Stimulated activated CD8-positive, alpha-beta memory T cell treated with anti-CD3 and anti-CD28 coated beads, Interleukin-4, amount 100 ng/mL, for 24 hours (primary cell): ENCODE measurements around the gene AQP12A.
"Not testable (repeated sequence)": the region's sequence is repeated elsewhere in the genome, so short reads cannot be mapped to it uniquely, and the experiment has no call there.

ENCODE experiments used
- DNase-seq: peaks from one replicate; pipeline ENCODE4 v3.0.0-alpha.2; 2020; ENCODE audit warnings: low read depth

Gene AQP12A

DNA sequence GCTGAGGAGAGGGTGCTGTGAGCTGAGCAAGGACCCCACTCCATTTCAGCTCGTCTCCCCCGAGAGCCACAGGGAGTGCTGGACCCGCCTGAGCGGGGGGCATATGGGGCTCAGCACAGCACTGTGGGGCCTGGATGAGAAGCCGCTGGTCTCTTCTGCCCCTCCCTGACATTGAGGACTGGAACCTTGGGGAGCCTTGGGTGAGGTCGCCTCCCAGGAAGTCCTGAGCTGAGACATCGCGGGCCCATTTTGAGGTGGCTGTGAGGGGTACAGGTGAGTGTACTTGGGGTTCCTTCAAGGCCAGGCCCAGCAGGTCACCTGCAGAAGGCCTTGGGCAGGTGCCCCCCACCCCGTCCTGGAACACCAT lies 3.1 kb upstream of the AQP12A start:
- DNase-seq = no peak

DNA sequence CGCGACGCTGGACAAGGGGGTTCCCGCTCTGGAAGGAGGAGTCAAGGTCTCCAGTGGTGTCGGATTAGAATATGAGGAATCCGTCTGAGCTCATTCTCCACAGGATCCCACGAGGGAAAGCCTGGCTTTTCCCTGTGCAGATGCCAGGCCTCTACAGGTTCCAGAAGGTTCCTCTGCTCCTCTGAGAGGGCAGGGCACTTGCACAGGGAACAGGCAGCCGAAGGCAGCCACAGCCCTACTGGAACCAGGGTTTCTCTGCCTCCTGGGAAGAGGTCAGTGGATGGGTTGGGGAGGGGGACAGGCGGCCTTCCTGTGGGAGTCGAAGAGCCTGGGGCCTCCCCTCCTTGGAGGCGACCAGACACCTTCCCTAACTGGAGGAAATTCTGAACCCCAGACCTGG lies 1.7 kb upstream of the AQP12A start:
- no peak for DNase-seq

DNA sequence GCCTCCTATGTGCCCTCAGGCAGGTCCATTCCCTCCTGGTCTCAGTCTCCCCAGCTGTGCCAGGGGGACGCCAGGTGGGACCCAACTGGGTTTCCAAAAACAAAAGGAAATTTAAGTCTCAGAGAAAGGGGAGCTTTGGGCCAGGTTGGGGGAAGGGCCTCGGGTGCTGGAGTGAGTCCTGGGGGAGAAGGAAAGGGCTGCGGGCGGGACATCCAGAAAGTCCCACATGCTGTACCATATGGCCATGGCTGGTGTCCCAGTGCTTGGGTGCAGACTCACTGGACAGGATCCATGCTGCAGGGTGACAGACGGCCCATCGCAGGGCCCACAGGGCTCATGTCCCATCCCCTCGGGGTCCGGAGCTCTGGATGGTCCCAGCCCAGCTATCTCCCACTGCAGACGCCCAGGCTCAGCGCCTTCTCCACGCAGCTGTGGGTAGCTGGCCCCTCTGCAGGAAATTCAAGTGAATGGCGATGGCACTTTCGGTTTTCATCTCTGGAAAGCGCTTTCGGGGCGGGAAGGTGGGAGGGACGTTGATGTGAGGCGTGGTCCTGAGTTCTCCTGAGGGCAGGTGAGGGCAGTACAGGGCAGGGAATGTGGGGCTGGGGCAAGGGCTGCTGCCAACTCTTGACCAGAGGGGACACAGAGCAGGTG lies 1.1 kb upstream of the AQP12A start:
- not testable (repeated sequence) for DNase-seq

DNA sequence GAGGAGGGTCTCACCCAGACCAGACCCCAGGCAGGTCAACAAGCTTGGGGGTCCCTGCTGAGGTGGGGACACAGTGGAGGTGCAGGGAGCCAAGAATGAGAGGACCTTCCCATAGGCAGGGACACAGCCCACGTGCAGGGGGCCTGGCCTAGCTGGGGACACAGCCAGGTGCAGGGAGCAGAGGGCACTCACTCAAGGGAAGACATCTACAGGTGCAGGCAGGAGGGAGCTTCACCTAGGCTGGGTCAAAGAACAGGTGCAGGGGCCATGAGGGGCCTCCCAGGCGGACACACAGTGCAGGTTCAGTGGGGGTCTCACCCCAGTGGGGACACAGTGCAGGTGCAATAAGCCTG lies 615 bp upstream of the AQP12A start:
- DNase-seq = not testable (repeated sequence)

DNA sequence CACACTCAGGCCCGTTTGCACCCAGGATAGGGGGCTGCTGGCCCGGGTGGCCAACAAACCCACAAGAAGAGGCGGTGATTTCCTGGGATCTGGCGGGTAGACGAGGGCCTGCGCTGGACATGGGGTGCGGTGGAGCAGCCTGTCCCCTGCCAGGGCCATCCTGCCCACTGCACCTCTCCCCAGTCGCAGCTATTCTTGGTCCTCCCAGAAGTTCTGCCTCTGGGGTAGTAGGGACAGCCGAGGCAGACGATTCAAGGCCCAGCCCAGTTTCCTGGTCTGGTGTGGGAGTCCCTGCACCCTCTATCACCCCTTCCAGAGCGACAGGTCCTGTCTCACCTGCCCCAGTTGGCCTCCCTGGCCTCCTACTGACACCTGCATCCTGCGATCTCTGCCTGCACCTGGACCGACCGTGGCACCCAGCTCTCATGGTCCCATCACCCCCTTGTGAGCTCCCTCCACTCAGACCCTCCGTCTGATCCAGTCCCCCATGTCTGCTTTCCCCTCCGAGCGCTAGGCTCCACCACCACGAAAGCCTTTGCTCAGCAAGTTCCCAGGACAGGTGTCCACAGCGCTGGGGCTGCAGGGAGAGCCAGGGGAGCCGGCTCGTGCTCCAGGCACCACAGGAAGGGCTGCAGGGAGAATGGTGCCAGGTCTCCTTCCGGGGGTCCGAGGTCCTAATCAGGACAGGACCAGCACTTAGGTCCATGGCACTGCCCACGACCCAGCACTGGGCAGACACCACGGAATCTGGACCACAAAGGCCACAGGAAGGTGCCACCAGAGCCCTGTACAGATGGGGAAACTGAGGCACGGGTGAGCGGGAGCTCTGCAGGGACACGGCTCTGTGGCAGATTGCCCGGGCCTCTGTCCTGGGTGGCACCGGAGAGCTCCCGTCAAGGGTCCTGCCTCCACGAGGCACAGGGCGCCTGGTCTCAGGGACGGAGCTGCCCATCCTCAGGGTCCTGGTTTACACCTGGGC lies 1.2 kb downstream of the AQP12A start:
- DNase-seq = not testable (repeated sequence)

DNA sequence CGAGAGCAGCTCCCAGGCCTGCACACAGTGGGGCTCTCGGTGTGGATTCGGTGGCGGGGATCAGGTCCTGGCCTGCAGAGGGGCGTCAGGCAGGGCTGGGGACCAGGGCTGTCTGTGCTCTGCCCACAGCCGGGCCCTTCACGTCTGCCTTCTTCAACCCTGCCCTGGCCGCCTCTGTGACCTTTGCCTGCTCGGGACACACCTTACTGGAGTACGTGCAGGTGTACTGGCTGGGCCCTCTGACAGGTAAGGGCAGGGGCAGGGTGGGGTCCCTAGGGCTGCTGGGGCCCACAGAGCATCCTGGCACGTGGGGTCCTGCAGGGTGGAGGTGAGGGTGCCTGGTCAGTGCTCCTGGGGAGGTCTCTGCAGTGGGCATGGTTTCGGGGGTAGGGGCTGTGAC lies 2.6 kb downstream of the AQP12A start:
- not testable (repeated sequence) for DNase-seq

DNA sequence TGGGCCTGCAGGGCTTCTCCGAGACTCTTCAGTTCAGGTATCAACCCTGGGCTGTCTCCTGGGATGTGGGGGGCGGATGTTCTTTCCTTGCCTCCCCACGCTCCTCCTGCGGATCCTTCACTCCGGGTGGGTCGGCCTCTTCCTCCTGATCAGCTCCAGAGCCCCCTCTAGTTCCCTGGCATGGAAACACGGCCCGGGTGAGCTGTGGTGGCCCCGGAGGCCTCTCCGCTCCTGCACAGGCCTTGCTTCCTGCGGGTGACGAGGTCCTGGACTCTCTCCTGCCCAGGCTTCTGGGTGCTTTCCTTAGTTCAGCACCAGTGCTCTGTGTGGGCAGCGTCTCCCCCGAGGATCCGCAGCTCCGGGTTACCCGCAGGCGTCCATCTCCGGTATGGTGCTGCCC lies 3.9 kb downstream of the AQP12A start:
- DNase-seq = not testable (repeated sequence)

DNA sequence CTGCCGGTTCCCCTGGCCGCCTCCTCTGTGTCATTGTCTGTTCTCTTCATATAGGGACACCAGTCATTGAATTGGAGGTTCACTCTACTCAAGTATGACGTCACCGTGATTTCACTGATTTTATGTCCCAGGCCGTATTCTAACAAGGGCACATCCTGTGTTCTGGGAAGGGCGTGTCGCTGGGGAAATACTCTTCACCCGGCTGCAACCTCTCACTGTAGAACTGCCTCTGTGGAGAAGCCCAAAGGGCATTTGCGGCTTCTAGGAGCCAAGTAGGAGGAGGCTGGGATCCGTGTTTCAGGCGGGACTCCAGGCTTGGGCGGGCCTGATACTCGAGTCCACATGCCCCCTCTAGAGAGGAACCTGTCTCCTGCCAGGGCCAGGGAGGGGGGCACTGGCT lies 4.8 kb downstream of the AQP12A start:
- not testable (repeated sequence) for DNase-seq

DNA sequence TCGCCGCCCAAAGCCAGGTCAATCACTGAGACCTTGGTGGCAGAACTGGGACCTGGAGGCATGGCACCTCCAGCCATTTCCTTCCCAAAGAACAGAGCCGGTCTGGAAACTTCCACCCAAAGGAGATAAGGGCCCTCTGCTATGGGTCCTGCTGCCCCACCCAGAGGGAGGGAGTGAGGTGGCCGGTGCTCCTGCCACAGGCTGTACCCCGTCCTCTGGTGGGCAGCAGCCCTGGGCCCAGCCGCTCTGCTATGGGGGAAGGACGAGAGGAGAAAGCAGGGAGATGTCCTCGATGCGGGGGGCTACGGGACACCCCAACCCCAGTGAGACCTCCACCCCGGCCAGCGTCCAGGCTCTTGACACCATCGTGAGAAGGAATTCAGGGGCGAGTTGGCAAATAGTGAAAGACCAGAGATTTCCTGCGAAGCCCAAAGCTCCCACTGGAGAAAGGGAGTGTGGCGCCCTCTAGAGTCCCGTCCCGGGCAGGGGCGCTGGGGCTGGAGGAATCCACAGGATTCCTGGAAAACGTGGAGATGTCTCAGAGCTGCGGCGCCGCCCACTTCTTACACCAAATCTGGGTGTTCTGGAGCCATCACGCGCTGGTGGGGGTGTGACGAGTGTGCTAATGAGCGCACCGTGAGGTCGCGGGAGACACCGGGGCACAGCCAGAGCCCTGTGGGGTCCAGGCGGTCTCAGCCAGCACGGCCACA lies 7.3 kb downstream of the AQP12A start:
- not testable (repeated sequence) for DNase-seq

DNA sequence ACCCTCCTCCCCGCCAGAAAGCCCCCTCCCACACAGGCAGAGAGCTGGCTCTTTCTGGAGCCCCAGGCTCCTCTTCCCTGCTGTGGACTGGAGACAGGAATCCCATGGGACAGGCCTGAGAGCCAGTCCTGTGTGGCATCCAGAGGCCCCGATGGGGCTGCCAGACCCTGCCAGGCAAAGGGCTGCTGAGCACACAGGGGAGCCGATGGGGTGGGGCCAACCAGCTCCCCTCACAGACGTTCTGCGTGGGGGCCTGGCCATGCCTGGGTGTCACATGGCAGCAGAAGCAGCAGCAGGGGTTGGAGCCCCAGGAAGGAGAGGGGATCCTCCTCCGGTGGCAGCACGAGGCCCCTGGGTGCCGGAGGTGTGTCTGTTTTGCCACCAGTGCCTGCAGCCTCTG lies 8.2 kb downstream of the AQP12A start:
- DNase-seq = not testable (repeated sequence)

DNA sequence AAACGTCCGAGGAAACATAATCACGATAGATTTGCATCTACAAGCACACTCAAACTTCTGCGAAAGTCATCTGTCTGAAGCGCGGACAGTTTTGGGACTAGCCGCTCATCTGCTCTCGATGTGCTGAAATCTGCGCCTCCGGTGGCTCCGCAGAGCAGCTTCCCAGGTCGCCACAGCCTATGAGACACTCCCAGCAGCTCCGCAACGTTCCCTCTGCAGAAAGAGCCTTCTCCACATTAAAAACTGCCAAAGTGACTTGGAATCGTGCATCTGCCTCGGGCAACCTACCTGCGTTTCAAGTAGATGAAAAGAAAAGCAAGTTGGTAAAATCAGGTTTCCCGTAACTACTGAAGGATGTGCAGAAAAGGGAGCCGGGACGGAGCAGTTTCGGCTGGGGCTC lies 8.9 kb downstream of the AQP12A start:
- DNase-seq = not testable (repeated sequence)

DNA sequence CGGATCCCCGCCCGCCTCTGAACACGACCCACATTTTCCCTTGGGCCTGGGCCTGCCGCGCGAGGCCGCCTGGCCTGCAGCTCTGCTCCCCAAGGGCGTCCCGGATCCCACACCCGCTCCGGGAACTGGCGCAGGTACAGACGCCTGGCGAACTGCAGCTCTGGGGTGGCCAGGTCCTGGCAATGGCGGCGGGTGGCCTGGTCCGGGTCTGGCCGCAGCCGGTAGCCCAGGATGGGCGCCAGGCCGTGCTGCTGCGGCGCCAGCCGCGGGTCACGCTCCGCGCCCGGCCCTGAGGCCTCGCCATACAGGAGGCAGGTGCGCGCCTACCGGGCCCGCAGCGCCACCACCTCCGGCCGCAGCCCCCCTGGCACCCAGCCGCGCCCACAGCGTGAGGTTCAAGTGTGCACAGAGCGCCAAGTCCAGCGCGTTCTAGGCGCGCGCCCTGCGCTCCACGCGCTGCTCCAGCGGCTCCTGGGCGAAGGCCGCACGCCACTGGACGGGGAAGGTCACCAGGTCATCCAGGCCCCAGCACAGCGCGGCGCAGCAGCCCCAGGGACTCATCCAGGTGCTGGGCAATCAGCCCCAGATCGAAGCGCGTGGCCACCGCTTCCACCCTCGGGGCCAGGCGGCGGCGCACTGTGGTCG lies 9.5 kb downstream of the AQP12A start:
- no peak for DNase-seq

DNA sequence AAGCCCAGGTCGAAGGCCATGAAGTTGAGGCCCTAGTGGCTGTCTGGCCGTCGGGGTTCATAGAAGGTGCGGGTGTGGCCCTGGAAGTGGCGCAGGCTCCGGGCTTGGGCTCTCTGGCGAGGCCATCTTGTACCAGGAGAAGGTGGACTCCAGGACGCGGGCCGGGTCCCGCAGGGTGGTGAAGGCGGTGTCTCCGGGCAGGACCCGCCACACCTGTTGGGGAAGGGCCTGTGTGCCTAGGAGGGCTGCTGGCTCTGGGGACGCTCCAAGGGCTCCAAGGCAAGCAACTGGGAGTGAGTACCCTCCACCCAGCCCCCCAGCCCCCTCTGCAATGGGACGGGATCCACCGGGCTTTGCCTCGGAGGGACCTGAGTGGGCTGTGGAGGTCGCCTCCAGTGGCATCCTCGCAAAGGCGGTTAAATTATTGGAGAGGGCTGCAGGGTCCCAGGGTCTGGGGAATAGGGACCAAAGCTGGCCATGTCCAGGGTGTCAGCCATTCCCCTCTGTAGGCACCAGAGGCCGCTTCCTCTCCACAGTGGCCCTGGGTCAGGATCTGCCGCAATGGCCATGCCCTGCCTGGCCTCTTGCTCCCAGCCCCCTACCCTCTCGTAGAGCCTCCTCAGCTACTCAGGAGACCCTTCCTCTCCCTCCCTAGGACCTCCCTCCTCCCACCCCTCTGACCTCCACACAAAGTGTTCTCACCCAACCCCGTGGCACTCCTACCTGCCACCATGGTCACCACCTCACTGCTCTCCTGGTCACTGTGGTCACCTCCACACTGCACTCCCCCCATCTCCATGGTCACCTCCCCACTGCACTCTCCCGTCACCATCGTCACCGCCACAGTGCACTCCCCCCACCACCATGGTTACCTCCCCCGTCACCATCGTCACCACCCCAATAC lies 10.3 kb downstream of the AQP12A start:
- no peak for DNase-seq

DNA sequence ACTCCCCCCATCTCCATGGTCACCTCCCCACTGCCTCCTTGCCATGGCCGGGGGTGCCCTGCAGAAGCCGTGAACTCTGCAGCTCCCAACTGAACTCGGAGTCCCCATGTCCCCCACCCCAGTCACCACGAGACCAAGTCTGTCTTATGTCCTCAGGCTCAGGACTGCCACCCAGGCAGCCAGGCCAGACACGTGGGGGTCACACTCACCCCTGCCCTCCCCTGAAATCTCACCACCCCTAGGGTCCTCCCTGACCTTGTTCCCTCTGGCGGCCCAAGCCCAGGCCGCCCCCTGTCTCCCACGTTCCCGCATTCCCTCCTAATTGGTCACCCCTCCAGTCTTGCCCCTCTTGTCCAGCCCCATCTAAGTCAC lies 11.0 kb downstream of the AQP12A start:
- DNase-seq = no peak

DNA sequence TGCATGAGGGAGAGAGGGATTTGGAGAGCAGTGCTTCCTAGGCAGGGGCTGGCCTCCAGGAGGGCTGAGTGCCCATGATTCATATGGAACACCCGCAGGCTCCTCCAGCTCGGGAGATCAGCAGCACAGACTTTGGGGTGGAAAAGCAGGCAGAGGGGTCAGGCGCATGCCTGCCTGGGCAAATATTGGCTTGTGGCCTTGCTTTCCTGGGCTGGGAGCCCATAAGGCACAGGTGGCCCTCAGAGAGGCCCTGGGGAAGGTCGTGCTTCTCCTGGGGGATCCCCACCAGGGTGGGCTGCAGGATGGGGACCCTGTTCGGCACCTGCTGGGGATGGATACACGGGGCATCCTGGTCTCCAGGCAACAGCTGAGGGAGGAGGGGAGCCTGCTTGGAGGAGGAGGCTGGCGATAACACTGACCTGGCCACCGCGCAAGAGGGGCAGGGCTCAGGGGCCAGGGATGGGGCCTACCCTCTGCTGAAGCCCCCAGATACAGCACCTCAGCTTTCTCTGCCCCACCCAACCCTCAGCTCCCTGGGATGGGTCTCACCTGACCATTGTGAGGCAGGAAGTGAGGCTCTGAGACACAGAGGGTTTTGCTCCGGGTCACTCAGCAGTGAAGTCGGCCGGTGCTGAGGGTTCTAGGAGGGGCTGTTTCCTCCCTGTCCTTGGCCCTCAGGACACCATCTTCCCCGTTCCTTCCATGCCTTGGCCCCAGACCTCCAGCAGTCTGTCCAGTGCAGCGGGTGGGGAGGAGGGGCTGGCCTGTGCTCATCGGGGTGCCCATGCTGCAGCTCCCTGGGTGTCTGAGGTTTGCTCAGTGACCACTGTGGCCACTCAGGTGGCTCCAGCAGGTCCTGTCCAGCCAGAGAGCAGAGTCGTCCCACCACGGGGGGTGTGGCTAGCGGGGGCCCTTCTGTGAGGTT lies 12.0 kb downstream of the AQP12A start:
- no peak for DNase-seq

DNA sequence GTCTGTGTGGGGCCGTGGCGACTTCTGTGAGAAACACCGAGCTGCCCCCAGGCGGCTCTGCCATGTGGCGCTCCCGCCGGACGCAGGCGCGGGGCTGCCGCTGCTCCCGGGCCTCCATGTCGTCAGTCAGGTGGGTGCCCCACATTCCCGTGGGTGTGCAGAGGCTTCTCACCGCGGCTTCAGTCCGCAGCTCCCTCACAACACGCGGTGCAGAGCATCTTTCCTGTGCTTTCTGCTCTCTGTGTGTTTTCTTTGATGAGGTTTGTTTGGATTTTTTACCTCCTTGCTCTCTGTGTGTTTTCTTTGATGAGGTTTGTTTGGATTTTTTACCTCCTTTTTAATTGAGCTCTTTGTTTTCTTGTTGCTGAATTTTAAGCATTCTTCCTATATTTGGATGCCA lies 13.0 kb downstream of the AQP12A start:
- peak; percentile 15 for DNase-seq

DNA sequence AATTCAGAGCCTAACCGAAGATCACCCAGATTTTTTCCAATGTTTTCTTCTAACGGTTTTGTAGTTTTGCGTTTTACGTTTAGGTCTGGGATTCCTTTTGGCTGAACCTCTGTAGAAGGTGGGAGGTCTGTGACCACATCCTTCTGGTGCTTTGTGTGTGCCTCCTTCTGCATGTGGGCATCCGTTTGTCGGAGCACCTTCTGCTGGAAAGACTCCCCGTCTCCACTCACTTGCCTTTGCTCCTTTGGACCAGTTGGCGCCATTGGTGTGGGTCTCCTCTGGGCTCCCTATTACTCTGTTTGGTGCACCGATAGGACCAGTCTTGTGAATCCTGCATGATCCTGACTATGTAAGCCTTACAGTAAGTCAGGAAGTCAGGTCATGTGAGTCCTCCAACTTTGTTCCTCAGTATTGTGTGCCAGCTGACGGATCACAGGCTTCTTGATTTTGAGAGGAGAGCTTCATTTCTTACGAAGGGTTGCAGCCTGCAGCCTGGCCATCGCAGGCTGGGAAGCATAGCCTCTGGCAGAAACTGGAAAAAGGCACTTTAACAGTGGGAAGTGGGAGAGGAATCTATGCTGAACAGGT lies 13.6 kb downstream of the AQP12A start:
- DNase-seq = no peak

DNA sequence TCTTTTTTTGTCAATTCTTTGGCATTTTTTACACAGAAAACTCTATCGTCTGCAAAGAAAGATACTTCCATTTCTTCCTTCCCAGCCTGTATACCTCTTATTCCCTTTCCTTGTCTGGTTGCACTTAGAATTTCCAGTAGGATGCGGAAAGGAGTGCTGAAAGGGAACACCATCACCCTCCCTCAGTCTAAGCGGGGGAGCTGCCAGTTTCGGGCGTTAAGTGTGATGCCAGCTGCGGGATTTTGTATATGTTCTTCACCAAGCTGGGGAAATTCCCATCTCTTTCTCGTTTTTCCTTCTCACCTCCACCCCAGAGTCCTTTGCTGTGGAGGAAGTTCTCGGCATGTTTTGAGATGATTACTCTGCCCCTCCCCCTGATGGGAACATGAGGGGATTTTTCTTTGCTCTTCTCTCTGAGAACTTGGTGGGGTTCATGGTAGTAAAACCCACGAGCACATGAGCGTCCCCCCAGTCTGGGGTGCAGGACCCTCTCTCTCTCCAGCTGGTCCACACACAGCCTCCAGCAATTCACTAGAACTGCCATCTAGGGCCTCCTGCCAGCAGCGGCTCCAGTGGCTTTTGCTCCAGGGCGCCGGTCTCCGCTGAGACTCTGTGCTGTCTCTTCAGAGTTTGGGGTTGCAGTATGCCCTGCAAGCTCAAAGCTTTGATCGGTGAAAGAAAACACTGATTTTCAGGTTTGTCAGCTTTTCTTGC lies 15.5 kb downstream of the AQP12A start:
- DNase-seq = no peak

DNA sequence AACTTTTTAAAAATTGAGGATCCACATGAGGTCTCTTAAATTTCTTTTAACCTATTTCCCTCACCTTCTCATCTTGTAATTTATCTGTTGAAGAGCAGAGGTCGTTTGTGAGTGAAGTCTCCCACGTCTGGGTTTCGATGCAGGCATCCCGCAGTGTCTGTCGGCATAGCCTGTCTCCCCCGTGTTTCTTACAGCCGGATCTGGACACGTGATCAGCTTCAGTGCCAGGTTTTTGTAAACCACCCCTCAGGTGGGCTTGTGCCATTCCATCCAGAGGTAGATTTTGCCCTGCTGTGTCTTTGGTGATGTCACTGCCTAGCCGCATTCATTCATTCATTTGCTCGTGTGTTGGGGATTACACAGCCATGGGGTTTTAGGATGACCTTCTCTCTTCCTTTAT lies 16.2 kb downstream of the AQP12A start:
- no peak for DNase-seq
